ENCODE results near the gene GAPVD1.

DNA sequence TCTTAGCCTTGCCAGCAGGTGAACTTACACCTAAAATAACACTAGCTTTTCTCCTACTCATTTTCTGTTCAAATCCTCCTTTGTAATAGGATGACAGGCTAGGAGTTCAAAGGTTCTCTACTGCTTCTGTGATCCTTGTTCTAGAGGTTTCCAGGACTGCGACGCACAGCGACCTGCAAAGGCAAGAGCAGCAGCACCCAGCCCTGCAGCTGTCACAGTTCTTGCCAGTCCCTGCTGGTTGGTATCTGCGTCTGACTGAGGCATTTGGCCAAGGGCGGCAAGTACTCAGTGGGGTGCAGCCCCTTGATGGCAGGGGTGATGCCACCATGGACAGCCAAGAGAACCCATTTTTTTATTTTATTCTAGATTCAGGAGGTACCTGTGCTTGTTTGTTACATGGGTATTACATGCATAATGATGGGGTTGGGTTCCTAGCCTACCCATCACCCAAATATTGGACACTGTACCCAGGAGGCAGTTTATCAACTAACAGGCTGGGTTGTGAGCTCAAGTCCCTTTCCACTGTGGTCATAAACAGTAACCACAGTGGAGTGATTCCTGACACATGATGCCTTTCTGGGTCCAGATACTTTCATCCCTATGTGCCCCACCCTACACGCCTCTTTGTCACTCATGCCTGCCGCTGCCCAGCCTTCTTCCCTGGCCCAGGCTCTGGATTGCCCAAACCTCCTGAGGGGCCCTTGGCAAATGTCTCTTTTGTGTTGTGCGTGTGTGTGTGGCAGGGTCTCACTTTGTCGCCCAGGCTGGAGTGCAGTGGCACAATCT lies 111.0 kb downstream of the GAPVD1 start:
- TF ChIP-seq CTCF (conservative IDR thresholded peaks at IDR 0.05) (no peak), EZH2 (IDR thresholded peaks at IDR 0.05; ENCODE audit: low read depth) (no peak)
